Prostate gland (tissue), 2 donors: ENCODE measurements around the gene HPN. TPM values are rescaled to one million over a fixed set of nuclear protein-coding genes. Genes with fewer than 3 reads are reported as not detected.
"Not testable (repeated sequence)": the region's sequence is repeated elsewhere in the genome, so short reads cannot be mapped to it uniquely, and the experiment has no call there.

Experiments used
- DNase-seq: peaks from one replicate; pipeline ENCODE4 v3.0.0-alpha.2; 2019; ENCODE audit warnings: low spot score
- H3K27ac ChIP-seq, 2 donors: fragments of 200-600 bp; sonication (generic); 2 replicates each; pipeline ENCODE4 v1.5.1; 2017 to 2019
- H3K27me3 ChIP-seq: fragments of 200-600 bp; sonication (generic); replicated peaks from 2 replicates; pipeline ENCODE4 v1.5.1; 2019; ENCODE audit not compliant: insufficient read depth
- H3K36me3 ChIP-seq, 2 donors: fragments of 200-600 bp; sonication (generic); 1 replicate in 1 of 2; 2 replicates in 1 of 2; pipeline versions ENCODE4 v1.5.1 to v1.8.1; 2017 to 2019
- H3K4me1 ChIP-seq: fragments of 200-600 bp; sonication (generic); replicated peaks from 2 replicates; pipeline ENCODE4 v1.5.1; 2019
- H3K4me3 ChIP-seq, 2 donors: fragments of 200-600 bp; sonication (generic); 2 replicates each; pipeline ENCODE4 v1.5.1; 2017 to 2019
- H3K9me3 ChIP-seq: fragments of 200-600 bp; sonication (generic); 2 replicates; pipeline ENCODE4 v1.5.1; 2017
- CTCF ChIP-seq, 4 experiments: fragments of 200-600 bp in 2 of 4; fragments of 450-650 bp in 2 of 4; sonication (generic) in 2 of 4; IDR thresholded peaks; 1 replicate in 3 of 4; 2 replicates in 1 of 4; pipeline ENCODE4 v1.5.1; 2016 to 2019; ENCODE audit warnings: antibody characterized with exemption in 4 of 4, mild to moderate bottlenecking in 2 of 4, moderate library complexity in 2 of 4
- POLR2A ChIP-seq: fragments of 450-650 bp; IDR thresholded peaks from one replicate; pipeline ENCODE4 v1.6.1; 2016; ENCODE audit warnings: antibody characterized with exemption, mild to moderate bottlenecking
- POLR2AphosphoS5 ChIP-seq: sonication (generic); formaldehyde crosslinking; IDR thresholded peaks from one replicate; pipeline ENCODE4 v1.6.1; 2017; ENCODE audit warnings: antibody characterized with exemption
- WGBS: methylation state at CpG from one replicate; pipeline ENCODE4 v1.1.5; 2018; 5-methylcytosine and 5-hydroxymethylcytosine counted together
- intact Hi-C: fragments of 100-400 bp; cut with DNase I; formaldehyde crosslinking; loops from one replicate; pipeline ENCODE4 v1.14.2; 2022
- total RNA-seq, 2 donors: library from RNA; depleted of rRNA; stranded (reverse); fragments of >200 nt; gene quantifications; one replicate each; pipeline ENCODE4 v1.1.0, GENCODE V29; 2016

The HPN gene
- total RNA-seq, 2 donors from 2014 or later = 14.8 to 22.6 TPM

- 2% methylated on average over 30 of the region's 46 CpGs for WGBS
These were observed 40.6 kb upstream of the HPN start for GRCh38 chr19:35000647-35001501.

GRCh38 chr19:35002037-35002535 is 39.4 kb upstream of the HPN start:
- H3K4me1 ChIP-seq = peaks cover 25% of the 10 kb centered on the region
- TF ChIP-seq CTCF (IDR thresholded peaks at IDR 0.05) = no peak
- no peak for DNase-seq
- 85% methylated on average over 11 of the region's 11 CpGs for WGBS
- no peaks in the 10 kb centered on the region for H3K27me3 ChIP-seq
- intact Hi-C loops = no loop called here
- H3K36me3 ChIP-seq = no peaks in the 10 kb centered on the region
- H3K4me3 ChIP-seq = no peak overlapping the region
- H3K27ac ChIP-seq = peak overlapping the region in 1 of 2 donors; percentile 97
- no peaks in the 10 kb centered on the region for H3K9me3 ChIP-seq

More at GRCh38 chr19:35000647-35001501, 40.6 kb upstream of the HPN start:
- H3K36me3 ChIP-seq = no peaks in the 10 kb centered on the region
- TF ChIP-seq POLR2AphosphoS5 = no peak
- TF ChIP-seq CTCF (IDR thresholded peaks at IDR 0.05) = no peak
- no peak for TF ChIP-seq POLR2A
- H3K27me3 ChIP-seq = no peaks in the 10 kb centered on the region
- peak overlapping the region; percentile 97 to 99 for H3K27ac ChIP-seq
- DNase-seq = peak; percentile 38
- intact Hi-C loops = no loop called here
- no peaks in the 10 kb centered on the region for H3K9me3 ChIP-seq
- H3K4me1 ChIP-seq = peaks cover 18% of the 10 kb centered on the region
- peak overlapping the region; percentile 95 to 96 for H3K4me3 ChIP-seq

- Histone ChIP-seq H3K36me3 (no peaks in the 10 kb centered on the region), H3K4me1 (peaks cover 20% of the 10 kb centered on the region), H3K27me3 (no peaks in the 10 kb centered on the region), H3K4me3 (no peak overlapping the region), H3K27ac (peak overlapping the region in 1 of 2 donors; percentile 59), H3K9me3 (no peaks in the 10 kb centered on the region)
- intact Hi-C loops = no loop called here
- WGBS = 90% methylated on average over 18 of the region's 18 CpGs
- no peak for TF ChIP-seq POLR2A
- no peak for TF ChIP-seq CTCF (IDR thresholded peaks at IDR 0.05)
- TF ChIP-seq POLR2AphosphoS5 = no peak
- no peak for DNase-seq
These were observed 36.8 kb upstream of the HPN start for GRCh38 chr19:35004517-35005255.

GRCh38 chr19:35005256-35005977 is 36.1 kb upstream of the HPN start:
- no peaks in the 10 kb centered on the region for H3K27me3 ChIP-seq
- no peak for DNase-seq
- peaks cover 20% of the 10 kb centered on the region for H3K4me1 ChIP-seq
- TF ChIP-seq CTCF (IDR thresholded peaks at IDR 0.05) (no peak), POLR2AphosphoS5 (no peak), POLR2A (no peak)
- no peaks in the 10 kb centered on the region for H3K9me3 ChIP-seq
- intact Hi-C loops = no loop called here
- peak overlapping the region; percentile 59 to 63 for H3K27ac ChIP-seq
- no peak overlapping the region for H3K4me3 ChIP-seq
- 79% methylated on average over 11 of the region's 11 CpGs for WGBS
- H3K36me3 ChIP-seq = peaks cover 0 to 7% of the 10 kb centered on the region in 2 donors

GRCh38 chr19:35006007-35006341 is 35.5 kb upstream of the HPN start:
- H3K9me3 ChIP-seq, intact Hi-C loops, H3K27me3 ChIP-seq, H3K36me3 ChIP-seq, H3K4me3 ChIP-seq, DNase-seq: not testable (repeated sequence)
- Histone ChIP-seq H3K27ac (peak overlapping the region; percentile 59 to 63), H3K4me1 (peaks cover 20% of the 10 kb centered on the region)
- 70% methylated on average over 6 of the region's 6 CpGs for WGBS
